HG03196 (cell line): ENCODE results near the gene OIP5.
"Not testable (repeated sequence)": the region's sequence is repeated elsewhere in the genome, so short reads cannot be mapped to it uniquely, and the experiment has no call there.

Source experiments
- ATAC-seq: cut with Tn5 transposase; IDR thresholded peaks from one replicate; pipeline ENCODE4 v1.9.1; 2021; ENCODE audit not compliant: unreplicated experiment

The OIP5 gene

DNA sequence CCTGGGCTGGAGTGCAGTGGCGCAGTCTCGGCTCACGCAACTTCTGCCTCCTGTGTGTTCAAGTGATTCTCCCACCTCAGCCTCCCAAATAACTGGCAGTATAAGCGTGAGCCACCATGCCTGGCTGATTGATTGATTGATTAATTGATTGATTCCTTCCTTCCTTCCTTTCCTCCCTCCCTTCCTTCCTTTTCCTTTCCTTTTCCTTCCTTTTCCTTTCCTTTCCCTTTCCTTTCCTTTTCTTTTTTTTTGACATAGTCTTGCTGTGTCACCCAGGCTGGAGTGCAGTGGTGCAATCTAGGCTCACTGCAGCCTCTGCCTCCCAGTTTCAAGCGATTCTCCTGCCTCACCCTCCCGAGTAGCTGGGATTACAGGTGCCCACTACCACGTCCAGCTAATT, 71.5 kb downstream of the OIP5 start:
- not testable (repeated sequence) for ATAC-seq

DNA sequence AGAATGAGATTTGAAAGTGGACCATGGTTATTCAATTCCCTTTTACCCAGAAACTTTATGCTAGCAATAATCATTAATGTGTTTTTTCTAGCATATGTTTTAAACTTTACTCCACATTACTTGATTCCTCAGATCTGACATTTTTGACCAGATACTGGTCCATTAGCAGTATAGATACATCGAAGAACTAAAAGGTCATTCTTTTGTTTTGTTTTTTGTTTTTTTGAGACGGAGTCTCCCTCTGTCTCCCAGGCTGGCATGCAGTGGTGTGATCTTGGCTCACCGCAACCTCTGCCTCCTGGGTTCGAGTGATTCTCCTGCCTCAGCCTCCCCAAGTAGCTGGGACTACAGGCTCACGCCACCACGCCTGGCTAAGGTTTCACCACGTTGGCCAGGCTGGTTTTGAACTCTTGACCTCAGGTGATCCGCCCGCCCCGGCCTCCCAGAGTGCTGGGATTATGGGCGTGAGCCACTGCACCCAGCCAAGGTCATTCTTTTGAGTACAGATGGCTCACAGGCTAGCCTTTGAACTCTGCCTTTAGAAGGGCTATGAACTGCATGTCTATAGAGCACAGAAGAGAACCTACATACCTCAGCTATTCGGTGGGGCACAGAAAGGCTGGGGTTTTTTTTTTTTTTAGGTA, 72.7 kb downstream of the OIP5 start:
- ATAC-seq: no peak
